Mucosa of rectum (tissue), 2 donors: Measurements from ENCODE around the gene MFSD11.
"Not testable (repeated sequence)": the region's sequence is repeated elsewhere in the genome, so short reads cannot be mapped to it uniquely, and the experiment has no call there.

ENCODE experiments used
- H3K27ac ChIP-seq, 2 donors: one replicate each; pipeline ENCODE4 v1.7.0; 2013; ENCODE audit warnings: inconsistent platforms in 2 of 2, low read depth in 2 of 2, low read length in 2 of 2
- H3K27me3 ChIP-seq, 2 donors: one replicate each; pipeline ENCODE4 v1.7.0; 2013; ENCODE audit warnings: low read length in 2 of 2; ENCODE audit not compliant: control insufficient read depth in 2 of 2, insufficient read depth in 2 of 2
- H3K36me3 ChIP-seq, 2 donors: one replicate each; pipeline ENCODE4 v1.7.0; 2013; ENCODE audit warnings: low read length in 2 of 2; ENCODE audit not compliant: control insufficient read depth in 2 of 2, insufficient read depth in 2 of 2
- H3K4me1 ChIP-seq, 2 donors: one replicate each; pipeline ENCODE4 v1.7.0; 2013; ENCODE audit warnings: low read length in 2 of 2, mild to moderate bottlenecking in 1 of 2; ENCODE audit not compliant: control insufficient read depth in 2 of 2, insufficient read depth in 2 of 2
- H3K4me3 ChIP-seq, 2 donors: one replicate each; pipeline ENCODE4 v1.7.0; 2013; ENCODE audit warnings: low read length in 2 of 2
- H3K9ac ChIP-seq, 2 donors: one replicate each; pipeline ENCODE4 v1.7.0; 2013; ENCODE audit warnings: low read length in 2 of 2, low read depth in 1 of 2, mild to moderate bottlenecking in 1 of 2
- H3K9me3 ChIP-seq, 2 donors: one replicate each; pipeline ENCODE4 v1.7.0; 2013; ENCODE audit warnings: low read length in 2 of 2; ENCODE audit not compliant: control insufficient read depth in 2 of 2
- donor health status: healthy.
- donor health status: Normal muscosa, but diverticular disease.

MFSD11 gene

DNA sequence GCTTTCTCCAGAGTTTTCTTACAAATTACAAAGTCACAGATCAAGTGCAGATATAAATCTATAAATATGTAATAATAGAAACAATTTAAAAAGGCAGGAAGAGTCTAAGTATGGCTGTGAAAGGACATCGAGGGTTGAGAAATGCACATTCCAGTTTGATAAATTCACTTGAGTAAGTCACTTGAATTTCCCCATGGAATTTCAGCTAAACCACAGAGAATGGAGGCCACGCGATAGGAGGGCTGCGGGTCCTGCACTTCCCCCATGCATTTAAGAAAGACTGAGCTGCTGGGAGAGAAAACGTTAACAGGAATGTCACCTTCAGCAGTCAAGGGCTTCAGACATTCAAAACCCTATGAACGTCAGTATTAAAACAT, 21.1 kb upstream of the MFSD11 start:
- Histone ChIP-seq H3K27me3 (no peaks in the 10 kb centered on the region), H3K4me1 (peaks cover 0 to 2% of the 10 kb centered on the region in 2 donors), H3K4me3 (no peak overlapping the region), H3K9ac (no peak overlapping the region), H3K36me3 (peaks cover 63 to 70% of the 10 kb centered on the region in 2 donors), H3K27ac (no peak overlapping the region), H3K9me3 (no peaks in the 10 kb centered on the region)

DNA sequence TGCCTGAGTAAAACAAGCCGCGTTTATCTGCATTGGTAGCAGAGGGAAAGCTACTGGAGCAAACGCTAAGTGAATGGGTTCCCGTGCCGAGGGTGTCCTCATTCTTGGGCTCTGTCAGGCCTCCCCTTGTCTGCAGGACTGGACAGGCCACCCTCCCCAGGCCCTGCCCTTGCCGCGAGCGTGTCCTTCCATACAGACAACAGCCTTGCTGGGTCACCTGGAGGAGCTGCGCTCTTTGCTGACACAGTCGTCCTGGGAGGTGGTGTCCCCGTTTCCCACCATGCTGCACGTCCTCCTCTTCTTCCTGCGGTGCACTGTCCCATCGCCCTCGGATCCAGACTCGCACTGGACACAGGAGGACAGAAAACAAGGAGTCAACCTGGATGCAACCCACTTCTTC, 19.4 kb upstream of the MFSD11 start:
- Histone ChIP-seq H3K9ac (no peak overlapping the region), H3K9me3 (no peaks in the 10 kb centered on the region), H3K27ac (no peak overlapping the region), H3K4me3 (no peak overlapping the region), H3K4me1 (peaks cover 0 to 2% of the 10 kb centered on the region in 2 donors), H3K36me3 (peaks cover 69 to 76% of the 10 kb centered on the region in 2 donors), H3K27me3 (no peaks in the 10 kb centered on the region)

DNA sequence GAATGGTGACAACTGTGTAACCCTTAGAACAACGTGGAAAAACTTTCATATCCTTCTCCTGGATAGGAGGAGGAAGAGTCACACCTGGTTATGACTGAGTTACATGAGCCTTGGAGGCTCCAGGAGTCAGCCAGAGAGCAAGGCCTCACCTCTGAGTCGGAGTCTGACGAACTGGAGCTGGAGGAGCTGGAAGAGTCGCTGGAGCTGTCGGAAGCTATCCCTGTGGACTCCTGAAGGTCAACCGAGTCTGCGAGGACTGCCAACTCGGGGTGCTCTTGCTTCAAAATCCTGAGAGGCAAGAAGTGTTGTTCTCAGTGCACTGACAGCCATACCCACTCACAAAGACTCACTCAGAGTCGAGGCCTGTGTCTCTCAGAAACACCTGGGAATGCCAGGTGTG, 17.7 kb upstream of the MFSD11 start:
- H3K27me3 ChIP-seq = no peaks in the 10 kb centered on the region
- H3K4me3 ChIP-seq = no peak overlapping the region
- H3K4me1 ChIP-seq = peaks cover 5 to 9% of the 10 kb centered on the region in 2 donors
- no peaks in the 10 kb centered on the region for H3K9me3 ChIP-seq
- no peak overlapping the region for H3K27ac ChIP-seq
- peaks cover 70 to 71% of the 10 kb centered on the region in 2 donors for H3K36me3 ChIP-seq
- no peak overlapping the region for H3K9ac ChIP-seq

DNA sequence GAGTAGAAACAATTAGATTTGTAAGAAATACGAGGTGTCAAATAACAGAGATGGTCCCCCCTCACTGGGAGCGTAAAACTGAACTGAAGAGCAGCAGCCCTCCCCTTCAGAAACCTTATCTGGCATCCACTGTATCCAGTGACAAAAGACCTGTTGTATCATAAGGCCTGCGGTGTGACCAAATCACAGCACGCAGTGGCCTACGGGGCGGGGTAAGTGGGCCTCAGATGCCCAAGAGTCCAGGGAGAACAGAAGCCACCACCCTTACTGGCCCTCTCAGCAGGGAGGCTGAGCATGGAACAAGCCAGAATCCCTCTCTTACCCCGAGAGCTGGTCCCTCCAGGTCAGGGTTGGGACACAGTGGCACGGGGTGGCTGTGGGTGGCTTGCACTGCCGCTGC, 17.0 kb upstream of the MFSD11 start:
- peaks cover 63 to 65% of the 10 kb centered on the region in 2 donors for H3K36me3 ChIP-seq
- H3K4me1 ChIP-seq = peaks cover 9 to 11% of the 10 kb centered on the region in 2 donors
- no peaks in the 10 kb centered on the region for H3K9me3 ChIP-seq
- no peak overlapping the region for H3K4me3 ChIP-seq
- H3K9ac ChIP-seq = no peak overlapping the region
- H3K27me3 ChIP-seq = no peaks in the 10 kb centered on the region
- H3K27ac ChIP-seq = no peak overlapping the region

DNA sequence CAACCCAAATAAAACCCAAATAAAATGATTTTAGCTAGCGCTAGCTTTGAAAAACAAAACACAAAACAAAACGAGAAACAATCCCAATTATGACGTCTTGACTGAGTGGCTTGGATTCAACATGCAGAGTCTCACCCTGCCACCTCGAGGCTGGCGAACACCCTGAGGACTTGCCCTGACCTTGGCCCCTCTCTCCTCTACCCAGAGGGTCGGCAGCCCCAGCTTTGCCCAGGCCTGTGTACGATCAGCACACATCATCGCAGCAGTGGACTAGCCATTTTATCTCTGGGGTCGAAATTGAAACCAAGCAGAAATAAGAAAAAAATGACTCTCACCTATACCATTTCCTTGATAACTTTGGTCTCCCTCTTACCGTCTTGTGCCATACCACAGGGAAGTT, 16.5 kb upstream of the MFSD11 start:
- Histone ChIP-seq H3K36me3 (peaks cover 58 to 59% of the 10 kb centered on the region in 2 donors), H3K9ac (no peak overlapping the region), H3K27ac (no peak overlapping the region)

DNA sequence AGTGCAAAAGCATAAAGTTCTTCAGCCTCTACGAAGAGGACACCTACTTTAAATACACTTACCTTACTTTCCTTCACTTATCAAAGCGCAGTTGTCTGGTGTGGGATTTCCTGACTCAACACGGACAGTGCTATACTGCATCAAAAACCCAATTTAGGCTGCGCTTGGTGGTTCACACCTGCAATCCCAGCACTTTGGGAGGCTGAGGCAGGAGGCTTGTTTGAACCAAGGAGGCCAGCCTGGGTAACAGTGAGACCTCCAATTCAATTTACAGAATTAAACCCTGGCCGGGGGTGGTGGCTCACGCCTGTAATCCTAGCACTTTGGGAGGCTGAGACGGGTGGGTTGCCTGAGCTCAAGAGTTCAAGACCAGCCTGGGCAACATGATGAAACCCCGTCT, 15.6 kb upstream of the MFSD11 start:
- peaks cover 13 to 14% of the 10 kb centered on the region in 2 donors for H3K4me1 ChIP-seq
- H3K27me3 ChIP-seq = no peaks in the 10 kb centered on the region
- H3K4me3 ChIP-seq = no peak overlapping the region
- no peak overlapping the region for H3K9ac ChIP-seq
- H3K27ac ChIP-seq = no peak overlapping the region
- H3K9me3 ChIP-seq = no peaks in the 10 kb centered on the region
- peaks cover 51 to 52% of the 10 kb centered on the region in 2 donors for H3K36me3 ChIP-seq

More for the DNA sequence above, 16.5 kb upstream of the MFSD11 start:
- Histone ChIP-seq H3K4me3 (no peak overlapping the region), H3K27me3 (no peaks in the 10 kb centered on the region), H3K9me3 (no peaks in the 10 kb centered on the region), H3K4me1 (peaks cover 9 to 11% of the 10 kb centered on the region in 2 donors)

DNA sequence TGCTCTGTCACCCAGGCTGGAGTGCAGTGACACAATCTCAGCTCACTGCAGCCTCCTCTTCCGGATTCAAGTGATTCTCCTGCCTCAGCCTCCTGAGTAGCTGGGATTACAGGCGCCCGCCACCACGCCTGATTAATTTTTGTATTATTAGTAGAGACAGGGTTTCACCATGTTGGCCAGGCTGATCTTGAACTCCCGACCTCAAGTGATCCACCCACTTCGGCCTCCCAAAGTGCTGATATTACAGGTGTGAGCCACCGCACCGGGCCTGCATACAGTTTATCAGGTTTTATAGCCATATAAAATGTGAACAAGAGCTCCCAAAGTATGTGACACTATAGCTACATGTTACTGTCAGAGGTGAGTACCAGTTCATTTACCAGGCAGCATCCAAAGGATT, 14.9 kb upstream of the MFSD11 start:
- Histone ChIP-seq H3K4me1 (peaks cover 17 to 21% of the 10 kb centered on the region in 2 donors), H3K36me3 (peaks cover 49 to 50% of the 10 kb centered on the region in 2 donors)
- H3K9me3 ChIP-seq, H3K9ac ChIP-seq, H3K4me3 ChIP-seq, H3K27ac ChIP-seq, H3K27me3 ChIP-seq: not testable (repeated sequence)

DNA sequence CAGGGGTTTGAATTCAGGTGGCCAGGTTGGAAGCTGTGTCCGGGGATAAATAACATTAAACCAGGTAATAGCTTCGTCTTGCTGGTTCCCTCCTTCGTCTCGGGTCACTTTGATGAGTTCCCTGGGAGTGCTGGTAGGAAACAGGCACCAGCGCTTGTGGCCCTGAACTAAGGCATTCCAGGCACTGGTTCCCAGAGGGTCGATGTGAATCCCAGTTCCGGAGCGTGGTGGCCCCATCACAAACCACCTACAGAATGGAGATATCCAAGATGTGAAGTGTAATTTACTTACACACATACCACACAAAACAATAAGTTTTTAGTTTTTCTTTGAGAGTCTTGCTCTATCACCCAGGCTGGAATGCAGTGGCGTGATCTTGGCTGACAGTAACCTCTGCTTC, 14.1 kb upstream of the MFSD11 start:
- H3K9ac ChIP-seq = no peak overlapping the region
- no peak overlapping the region for H3K27ac ChIP-seq
- H3K9me3 ChIP-seq = no peaks in the 10 kb centered on the region
- H3K4me1 ChIP-seq = peaks cover 19 to 23% of the 10 kb centered on the region in 2 donors
- H3K36me3 ChIP-seq = peaks cover 41 to 42% of the 10 kb centered on the region in 2 donors
- no peak overlapping the region for H3K4me3 ChIP-seq
- H3K27me3 ChIP-seq = no peaks in the 10 kb centered on the region

DNA sequence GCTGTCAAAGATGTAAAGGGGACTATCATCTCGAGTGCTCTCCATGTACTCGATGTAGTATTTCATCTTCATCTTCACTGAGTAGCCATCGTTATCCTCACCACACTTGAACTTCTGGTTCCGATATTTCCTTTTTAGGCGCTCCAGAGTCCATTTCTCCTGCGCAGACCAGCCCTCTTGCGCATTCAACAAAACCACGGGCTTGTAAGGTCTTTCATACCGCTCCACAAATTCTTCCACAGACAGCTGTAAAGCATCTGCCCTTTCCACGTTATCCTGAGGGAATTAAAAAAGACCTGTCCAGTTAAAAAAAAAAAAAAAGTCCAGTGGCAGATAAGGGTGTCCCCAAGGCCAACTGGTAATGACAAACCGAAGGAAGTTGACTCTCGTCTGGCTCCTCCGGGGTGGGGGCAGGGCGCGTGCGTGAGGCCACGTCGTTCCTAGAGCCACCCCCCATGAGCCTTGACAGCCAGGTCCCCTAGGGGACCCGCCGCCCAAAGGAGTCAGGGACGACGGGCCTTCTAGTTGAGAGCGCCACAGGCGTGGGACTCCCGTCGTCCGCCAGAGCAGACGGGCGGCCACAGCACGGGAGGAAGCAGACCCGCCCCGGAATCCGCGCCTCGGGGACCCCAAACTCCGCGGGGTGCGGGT, 12.2 kb upstream of the MFSD11 start:
- Histone ChIP-seq H3K4me1 (peaks cover 24 to 28% of the 10 kb centered on the region in 2 donors), H3K9ac (peak overlapping the region; percentile 91 to 99), H3K27me3 (no peaks in the 10 kb centered on the region), H3K27ac (peak overlapping the region; percentile 100), H3K9me3 (no peaks in the 10 kb centered on the region), H3K36me3 (peaks cover 24 to 25% of the 10 kb centered on the region in 2 donors), H3K4me3 (peak overlapping the region; percentile 91 to 92)

DNA sequence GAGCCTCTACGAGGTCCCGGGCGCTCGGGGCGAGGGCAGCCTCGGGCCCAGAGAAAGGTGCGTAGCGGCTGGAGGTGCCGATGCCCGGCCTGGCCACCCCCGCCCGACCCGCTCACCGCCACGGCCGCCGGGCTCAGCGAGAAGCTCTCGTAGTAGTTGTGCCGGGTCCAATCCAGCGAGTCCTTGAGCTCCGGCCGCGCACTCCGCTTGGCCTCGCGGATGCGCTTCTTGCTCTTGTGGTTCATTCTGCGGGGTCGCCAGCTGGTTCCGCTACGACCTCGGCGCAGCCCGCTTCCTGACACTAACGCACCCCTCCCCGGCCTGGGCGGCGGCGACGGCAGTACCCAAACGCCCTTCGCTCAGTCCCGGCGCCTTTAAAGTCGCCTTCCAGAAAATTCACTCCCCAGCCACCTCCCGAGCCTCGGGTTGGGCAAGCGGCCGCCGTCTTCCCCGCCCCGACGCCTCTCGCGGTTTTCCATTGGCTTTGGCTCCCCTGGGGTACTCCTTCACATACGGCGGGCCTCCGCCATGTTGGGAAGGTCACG, 11.6 kb upstream of the MFSD11 start, which contains the start of gene JMJD6:
TSS of gene JMJD6 (minus strand) at position 376 of the 545 bp plus-strand sequence. CDS start at position 245, 131 bp downstream.
- H3K4me3 ChIP-seq = peak within 1 kb of the TSS; percentile 91 to 92
- H3K27ac ChIP-seq = peak within 1 kb of the TSS; percentile 100
- H3K27me3 ChIP-seq = no peaks in the 10 kb centered on the region
- H3K9me3 ChIP-seq = no peaks in the 10 kb centered on the region
- H3K9ac ChIP-seq = peak within 1 kb of the TSS; percentile 91 to 99
- peaks cover 24 to 28% of the 10 kb centered on the region in 2 donors for H3K4me1 ChIP-seq
- peaks cover 19 to 23% of the 10 kb centered on the region in 2 donors for H3K36me3 ChIP-seq
